Eye (tissue), 1 donor: ENCODE results near the gene ATG4B.
"Not testable (repeated sequence)": the region's sequence is repeated elsewhere in the genome, so short reads cannot be mapped to it uniquely, and the experiment has no call there.

Experiments
- DNase-seq: peaks from one replicate; pipeline ENCODE4 v3.0.0-alpha.2; 2015

ATG4B gene

DNA sequence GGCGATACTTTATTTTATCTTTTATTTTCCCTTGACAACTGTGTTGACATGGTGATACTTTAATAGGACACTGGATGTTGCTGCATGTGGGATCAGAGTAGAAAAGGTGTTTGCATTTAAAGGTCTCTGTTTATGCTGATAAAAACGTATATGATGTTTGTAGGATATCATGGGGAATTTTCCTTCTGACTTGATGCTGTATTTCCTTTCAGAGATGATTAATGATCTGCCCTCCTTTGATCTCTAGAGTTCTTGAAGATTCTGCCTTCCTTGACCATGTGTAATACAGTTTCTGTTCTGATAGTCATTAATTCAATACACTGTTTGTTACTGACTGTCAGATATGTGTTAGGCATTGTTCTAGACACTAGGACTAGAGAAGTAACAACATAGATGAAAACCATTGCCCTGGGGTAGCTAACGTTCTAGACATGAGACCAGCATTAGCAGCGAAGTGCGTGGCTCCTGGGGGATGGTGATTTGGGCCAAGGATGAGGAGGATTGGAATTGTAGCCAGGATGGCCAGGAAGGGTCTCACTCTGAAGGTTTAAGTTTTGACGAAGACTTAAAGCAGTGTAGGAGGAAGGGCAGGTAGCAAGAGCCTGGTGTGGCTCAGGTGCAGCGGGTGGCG, 2.8 kb downstream of the ATG4B start:
- DNase-seq, result no peak

DNA sequence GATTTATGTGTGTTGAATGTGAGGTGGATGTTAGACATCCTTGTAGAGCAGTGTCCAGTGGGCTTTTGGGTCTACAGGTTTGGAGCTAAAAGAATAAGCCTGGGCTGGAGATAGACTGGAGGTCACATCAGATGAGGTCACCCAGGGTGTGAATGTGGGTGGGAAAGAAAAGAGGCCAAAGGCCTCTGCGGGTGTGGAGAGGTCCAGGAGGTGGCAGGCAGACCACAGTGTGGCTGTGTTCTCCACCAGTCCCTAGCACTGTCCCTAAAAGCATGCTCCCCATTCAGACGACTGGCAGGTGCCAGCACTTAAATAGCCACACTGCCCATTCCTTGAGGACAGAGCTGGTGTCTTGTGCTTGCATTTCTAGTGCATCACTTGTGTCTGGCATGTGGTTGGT, 4.1 kb downstream of the ATG4B start:
- no peak for DNase-seq

DNA sequence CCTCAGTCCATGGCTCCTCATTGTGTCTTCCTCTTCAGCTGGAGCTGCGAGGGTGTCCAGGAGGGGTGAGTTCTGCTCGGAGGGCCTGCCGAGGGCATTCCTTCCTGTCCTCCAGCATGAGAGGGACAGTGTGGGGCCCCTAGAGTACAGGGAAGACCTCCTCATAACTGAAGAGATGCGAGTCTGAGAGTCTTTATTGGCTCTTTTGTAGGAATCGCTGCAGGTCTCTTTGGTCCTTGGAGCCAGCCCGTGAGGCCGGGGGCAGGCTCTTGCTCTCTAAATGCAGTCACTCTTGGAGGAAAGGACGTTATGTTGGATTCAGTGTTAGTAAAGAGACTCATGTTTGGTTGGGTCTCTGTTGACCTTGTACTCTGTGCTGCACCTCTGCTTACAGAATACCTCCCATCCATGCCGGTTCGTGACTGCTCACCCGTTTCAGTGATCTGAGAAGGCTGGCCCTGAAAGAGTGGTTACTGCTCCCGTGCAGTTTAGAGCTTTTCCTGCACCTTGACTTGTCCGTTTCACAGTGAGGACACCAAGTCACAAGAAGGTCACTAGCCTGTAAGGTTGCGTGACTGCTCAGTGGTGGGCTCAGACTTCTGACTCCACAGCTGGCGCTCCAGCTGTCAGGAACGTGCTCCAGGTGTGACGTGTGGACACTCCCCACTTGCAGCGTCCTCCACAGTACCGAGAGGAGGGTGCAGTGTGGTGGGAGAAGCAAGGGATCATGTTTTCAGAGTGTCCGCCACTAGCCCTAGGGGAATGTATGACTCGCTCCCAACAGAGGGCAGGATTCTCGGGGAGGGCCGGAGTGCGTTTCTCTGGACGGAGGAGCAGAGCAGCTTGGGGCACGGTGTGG, 7.8 kb downstream of the ATG4B start:
- DNase-seq, result no peak

DNA sequence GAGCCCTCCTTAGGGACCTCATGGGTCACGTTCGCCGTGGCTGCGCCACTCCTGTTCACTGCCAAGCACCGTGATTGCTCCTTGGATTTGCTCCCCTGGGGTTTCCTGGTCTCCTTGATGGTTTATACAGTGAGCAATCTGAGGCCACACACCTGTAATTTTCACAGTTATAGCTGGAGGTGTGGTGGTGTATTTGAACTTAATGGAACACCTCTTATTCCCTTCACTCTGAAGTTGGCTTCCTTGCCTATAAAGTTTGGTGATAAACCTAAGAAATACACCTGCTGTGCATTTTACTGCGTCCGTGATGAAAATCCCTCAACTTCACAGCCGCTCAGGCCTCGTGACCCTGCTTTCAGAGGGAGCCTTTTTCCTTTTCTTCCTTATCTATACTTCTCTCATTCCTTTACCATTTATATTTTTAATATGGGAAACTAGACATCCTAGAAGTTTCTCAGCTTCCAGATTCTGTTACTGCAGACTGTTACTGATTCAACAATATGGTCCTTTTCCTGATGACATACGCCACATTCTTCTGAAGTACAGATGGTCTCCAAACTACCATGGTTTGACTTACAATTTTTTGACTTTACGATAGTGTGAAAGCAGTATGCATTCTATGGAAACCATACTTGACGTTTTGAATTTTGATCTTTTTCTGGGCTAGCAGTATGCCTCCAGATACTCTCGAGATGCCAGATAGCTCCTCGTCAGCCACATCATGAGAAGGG, 8.6 kb downstream of the ATG4B start:
- DNase-seq, result no peak

DNA sequence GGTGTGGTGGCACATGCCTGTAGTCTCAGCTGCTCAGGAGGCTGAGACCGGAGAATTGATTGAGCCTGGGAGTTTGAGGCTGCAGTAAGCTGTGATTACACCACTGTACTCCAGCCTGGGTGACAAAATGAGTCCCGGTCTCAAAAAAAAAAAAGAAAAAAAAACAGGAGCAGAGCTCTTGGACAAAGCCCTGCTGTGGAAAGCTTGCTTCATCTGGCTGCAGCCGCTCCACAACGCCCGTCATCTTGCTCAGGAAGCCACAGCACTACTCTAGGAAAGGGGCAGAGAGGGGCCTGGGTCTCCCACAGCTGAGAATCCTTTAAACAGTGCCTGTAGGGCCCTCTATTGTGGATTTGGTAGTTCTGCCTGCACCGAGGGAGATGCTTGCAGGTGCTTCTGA, 11.0 kb downstream of the ATG4B start:
- no peak for DNase-seq

DNA sequence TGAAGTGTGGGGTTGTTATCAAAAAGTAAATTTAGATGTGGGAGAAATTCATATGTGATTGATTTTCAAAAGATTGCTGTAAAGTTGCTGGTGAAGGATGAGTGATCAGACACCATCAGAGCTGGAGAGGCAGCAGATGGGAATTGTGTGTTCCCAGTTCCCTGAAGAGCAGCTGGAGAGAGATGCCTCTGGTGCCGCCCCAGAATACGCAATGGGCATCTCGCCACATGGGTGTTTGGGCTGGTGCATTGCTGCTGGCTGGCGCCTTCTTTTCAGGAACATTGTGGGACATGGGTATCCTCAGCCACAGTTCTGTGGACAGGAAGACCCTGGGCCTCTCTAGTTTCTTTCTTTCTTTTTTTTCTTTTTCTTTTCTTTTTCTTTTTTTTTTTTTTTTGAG, 11.9 kb downstream of the ATG4B start:
- DNase-seq, result no peak

DNA sequence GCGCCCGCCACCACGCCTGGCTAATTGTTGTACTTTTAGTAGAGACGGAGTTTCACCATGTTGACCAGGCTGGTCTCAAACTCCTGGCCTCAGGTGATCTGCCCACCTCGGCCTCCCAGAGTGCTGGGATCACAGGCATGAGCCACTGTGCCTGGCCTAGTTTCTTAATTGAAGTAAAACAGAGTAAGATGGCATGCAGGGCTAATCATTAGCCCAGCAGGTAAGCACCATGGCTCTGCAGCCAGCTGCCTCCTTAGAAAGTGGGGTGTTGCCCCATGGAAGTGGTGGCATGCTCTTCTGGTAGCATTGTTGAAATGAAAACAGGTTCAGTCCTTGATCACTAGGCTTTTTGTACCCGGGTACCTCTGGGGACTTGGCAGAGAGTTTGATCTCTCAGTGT, 12.4 kb downstream of the ATG4B start:
- no peak for DNase-seq

DNA sequence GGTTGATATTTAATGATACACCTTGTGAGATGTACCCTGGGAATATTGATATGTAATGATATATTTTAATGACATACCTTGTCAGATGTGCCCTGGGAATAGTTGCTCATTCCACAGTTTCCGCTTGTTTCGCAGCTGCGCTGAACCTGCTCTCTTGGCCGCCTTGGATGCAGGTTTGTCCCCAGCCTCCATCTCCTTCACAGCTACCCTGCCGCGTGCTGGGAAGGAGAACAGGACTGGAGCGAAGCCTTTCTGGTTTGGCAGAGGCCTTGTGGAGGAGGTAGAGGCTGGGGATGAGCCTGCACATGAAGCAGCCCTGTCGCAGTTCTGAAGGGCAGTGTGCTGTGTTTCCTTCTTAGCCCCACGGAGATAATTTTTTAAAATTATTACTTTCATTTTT, 14.6 kb downstream of the ATG4B start:
- no peak for DNase-seq

DNA sequence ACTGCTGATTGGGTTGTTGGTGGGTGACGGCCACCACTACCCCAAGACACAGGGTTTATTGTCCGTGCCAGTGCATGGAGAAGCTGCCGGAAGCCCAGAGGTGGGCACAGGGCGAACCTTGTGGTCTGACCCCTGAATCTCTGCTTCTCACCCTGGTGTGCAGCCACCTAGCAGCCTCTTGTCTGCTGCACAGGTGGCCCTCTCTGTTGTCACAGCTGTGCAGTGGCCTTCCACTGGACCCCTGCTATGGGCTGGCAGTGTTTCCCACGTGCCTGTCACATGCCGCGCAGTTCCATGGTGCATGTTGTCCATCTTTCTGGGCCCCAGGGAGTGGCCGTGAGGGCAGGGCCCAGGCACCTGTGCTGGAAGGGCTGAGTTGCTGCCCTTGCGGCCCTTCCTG, 15.2 kb downstream of the ATG4B start:
- no peak for DNase-seq

DNA sequence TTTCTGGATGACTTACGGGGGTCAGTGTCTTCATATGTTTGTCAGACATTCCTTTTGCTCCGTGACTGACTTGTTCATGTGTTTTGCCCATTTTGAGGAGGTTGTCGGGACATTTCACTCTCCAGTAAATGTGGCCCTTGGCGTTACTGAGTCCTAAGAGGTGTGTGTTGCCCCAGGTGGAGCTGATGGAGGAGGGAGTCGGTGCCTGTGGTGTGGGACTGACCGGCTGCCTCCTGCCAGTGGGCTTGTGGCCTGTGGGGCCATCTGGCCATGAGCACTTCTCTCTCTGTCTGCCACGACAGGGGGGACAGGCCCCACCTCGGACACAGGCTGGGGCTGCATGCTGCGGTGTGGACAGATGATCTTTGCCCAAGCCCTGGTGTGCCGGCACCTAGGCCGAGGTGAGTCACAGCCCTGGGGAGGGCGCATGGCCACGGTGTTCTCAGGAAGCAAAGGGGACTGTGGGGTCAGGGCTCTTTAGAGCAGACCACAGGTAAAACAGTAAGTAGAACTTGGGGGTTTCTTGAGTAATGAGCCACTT, 15.8 kb downstream of the ATG4B start:
- DNase-seq, result no peak

DNA sequence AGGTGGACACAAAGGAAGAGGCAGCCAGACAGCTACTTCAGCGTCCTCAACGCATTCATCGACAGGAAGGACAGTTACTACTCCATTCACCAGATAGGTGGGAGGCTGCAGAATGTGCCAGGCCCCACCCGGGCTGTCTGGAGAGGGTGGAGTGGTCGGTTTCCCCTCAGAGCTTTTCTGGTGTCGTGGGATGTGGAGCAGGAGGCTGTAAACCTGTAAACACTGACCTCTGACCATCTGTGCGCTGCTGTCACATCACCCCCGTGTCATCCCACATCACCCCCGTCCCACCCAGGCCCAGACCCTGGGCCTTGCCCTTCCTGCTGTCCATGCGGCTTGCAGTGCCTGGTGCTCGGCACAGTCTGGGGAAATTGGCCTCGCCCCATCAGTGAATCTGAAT, 17.1 kb downstream of the ATG4B start:
- DNase-seq, result no peak

DNA sequence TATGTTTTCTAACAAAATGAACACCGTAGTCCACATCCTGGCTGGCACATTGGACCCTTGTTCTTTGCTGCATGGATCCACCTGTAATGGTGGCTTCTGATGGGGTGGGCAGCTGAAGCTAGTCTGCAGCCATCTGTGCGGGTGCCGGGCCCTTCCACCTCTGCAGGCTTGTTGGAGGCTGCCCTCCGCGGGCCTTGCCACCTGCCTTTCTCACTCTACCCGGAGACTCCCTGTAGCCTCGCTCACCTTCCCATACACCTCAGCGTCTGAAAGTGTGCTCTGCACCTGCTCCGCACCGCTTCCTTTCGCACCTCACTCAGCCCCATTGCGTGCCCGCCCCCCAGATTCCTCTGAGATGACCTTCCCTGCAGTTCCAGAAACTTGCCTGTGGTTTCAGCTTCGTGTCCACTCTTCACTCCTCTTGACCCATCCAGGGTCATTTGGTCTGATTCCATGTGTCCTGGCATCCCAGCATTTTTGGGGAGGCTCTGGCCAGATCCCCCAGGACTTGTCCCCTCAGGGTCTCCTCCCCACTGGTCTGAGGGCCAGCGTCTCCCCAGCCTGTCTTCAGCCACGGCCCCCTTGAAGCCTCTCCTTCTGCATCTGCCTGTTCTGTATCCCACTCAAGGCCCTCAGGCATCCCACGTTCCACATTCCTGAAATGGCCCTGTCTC, 18.2 kb downstream of the ATG4B start:
- no peak for DNase-seq

DNA sequence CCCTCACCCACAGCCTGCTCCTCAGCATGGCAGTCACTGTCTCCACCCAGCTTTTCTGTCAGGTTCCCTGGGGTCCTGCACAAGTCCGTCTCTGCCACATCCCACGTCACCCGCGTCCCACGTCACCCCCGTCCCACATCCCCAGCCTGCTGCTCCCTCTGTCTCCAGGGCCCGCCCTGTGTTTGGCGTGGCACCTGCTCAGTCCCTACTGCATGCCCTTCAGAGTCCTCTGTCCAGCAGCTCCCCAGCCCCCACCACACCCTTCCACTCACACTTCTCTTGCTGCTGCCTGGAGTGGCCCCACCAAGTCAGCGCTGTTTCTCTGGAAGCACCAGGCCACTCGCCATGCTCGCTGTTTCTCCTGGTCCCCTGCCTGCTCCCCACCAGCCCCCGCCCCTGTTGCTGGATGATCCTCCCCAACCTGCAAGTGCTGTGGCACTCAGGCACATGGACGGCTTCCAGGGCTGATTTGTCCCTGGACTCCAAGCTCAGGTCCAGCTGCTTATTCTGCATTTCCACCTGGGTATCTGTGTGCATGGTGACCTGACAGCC, 18.8 kb downstream of the ATG4B start:
- no peak for DNase-seq

DNA sequence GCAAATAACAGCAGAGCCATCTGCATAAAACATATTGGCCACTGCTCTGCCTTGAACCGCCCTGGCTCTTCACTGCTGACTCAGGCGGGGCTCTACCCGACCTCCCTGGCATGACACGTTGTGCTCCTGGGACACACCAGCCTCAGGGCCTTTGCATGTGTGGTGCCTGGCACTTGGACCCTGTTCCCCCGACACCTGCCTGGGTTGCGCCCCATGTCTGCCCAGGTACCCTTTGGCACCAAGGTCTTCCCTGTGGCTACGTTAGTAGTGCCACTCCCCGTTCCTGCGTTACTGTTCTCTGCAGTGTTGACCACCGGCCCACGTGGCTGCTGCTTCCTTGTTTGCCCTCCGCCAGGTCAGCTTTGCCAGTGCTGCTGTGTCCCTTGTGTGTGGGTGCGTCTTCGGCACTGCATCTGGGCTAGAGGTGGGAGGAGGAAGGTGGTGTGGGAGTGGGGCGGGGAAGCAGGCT, 20.3 kb downstream of the ATG4B start:
- DNase-seq, result no peak

DNA sequence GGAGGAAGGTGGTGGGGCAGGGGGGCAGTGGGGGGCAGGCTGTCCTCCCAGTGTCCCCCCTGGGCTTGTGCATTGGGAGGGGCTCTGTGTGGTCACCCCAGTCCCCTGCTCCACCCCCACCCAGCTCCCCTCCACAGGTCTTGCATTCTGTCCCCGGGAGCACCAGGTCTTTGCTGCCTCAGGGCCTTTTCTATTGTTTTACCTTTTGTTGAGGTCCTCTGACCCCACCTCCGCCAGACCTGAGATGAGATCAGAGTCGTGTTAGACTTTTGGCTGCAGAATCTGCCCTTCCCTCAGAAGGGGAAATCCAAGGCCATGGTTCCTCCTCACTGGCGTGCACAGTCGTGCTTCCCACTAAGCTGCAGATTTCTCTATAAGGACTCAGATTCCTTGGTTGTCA, 20.8 kb downstream of the ATG4B start:
- no peak for DNase-seq

DNA sequence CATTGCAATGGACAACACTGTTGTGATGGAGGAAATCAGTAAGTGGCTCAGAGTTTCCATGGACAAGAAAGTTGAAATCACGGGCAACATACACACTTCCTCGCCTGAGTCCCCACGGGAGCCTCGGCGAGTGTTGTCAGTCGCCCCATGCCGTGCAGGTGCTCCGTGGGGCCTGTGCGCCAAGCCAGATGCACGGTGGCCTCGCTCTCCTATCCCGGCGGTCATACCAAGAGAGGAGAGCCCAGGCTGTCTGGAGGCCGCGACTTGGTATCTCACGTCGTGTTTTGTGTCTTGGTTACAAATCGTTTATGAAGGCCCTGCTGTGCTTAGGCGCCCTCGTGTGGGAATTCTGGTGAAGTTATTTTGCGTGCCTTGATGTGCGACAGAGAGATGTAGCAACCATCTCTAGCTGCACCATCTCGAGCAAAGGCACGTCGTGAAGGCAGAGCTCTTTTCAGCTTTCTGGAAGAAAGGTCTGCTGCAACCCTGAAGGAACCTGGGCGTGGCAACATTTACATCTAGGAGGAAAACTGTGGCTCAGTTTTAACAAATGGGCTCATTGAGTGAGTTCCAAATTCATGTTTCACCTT, 21.8 kb downstream of the ATG4B start:
- peak; percentile 89 for DNase-seq

DNA sequence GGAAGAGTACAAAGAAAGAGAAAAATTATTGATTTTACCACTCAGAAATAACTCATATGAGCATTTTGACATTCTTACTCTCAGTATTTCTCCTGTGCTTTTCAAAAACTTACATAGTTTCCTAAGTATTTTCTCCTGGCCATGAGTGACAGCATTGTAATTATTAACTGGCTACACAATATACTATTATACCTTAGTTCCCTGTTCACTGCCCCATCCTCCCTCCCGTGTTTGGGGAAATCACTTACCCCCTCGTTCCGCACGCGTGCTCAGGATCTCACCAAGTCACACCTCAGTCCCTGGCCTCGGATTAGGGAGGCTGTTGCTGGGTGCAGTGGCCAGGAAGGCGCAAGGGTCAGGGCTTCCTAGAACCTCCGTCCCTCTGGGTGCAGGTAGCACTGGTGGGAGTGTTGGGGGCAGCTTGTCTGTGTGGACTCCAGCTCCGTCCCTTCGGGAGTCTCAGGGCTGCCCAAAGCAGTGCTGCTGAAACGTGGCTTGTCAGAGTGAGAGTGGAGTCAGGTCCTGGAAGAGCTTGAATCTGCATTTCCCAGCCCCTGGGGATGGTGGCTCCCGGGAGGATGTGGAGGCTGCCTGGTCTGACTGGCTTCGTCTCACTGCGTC, 23.2 kb downstream of the ATG4B start:
- no peak for DNase-seq

DNA sequence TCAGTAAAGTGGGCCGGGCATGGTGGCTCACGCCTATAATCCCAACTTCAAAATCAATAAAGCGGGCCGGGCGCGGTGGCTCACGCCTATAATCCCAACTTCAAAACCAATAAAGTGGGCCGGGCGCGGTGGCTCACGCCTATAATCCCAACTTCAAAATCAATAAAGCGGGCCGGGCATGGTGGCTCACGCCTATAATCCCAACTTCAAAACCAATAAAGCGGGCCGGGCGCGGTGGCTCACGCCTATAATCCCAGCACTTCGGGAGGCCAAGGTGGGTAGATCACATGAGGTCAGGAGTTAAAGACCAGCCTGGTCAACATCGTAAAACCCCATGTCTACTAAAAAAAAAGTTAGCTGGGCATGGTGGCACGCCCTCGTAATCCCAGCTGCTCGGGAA, 25.2 kb downstream of the ATG4B start:
- not testable (repeated sequence) for DNase-seq

DNA sequence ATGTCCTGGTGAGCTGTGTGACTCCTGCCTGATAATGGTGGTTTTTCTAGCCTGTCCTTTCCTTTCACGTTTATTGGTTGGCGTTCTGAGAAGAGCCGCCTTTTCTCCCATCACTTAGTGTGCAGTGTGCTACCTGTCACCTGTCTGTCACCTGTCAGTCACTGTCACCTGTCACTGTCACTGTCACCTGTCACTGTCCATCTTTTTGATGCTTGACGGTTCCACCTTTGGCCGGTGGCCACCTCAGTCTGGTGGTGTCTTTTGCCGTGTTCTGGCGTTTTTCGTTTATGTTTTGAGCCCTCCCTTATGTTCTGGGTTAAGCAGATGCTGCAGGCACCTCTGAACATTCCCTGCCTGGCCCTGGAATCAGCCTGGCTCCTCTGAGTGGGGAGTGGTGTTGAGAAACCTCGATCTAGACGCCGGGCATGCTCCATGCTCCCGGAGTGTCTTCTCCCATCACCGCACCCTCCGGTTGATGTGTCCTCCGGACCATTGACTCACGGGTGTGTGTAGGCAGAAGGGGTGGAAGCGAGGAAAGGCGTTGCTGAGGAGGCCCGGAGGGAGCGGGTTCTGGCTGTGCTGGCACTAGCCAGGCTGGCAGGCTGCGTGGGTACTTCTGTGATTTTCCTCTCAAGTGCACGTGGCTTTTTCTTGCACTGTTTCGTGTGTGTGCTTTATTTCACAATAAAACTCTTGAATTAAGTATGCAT, 28.4 kb downstream of the ATG4B start:
- DNase-seq, result peak; percentile 46

DNA sequence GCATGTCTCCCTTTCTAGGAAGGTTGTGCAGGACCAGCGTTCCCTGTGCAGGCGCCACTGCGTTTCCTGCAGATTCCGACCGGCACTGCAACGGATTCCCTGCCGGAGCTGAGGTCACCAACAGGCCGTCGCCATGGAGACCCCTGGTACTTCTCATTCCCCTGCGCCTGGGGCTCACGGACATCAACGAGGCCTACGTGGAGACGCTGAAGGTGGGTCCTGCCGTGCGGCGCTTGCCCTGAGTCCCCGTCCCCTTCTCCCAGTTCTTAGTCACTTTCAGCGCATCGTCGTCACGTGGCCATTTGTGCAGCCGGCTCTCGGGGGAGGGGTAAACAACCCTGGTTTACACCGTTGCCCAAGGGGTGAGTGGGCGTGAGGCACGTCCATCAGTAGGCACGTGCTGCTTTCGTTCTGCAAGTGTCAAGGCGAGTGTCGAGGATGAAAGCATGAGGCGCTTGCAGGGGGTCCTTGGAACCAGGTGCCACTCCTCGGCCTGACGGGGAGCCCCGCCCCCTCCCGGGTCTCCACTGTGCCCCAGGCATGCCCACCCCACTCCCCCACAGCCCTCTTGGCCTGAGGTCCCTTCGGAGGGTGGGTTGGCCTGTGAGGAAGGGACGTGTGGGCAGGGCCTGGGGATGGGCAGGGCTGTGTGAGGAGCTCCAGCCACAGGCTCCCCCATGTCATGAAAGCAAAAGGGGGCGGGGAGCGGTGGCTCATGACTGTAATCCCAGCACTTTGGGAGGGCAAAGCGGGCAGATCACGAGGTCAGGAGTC, 29.3 kb downstream of the ATG4B start:
- DNase-seq, result peak; percentile 93
